Common myeloid progenitor, CD34-positive (primary cell): ENCODE results near the gene LNX2.
A peak's percentile ranks its signal among the peaks of the same experiment; 100 is the strongest.

ENCODE experiments used
- CTCF ChIA-PET: fragments of 350-600 bp; sonication (Branson Sonifier 250); formaldehyde crosslinking; loops from one replicate; lab custom pipeline; 2021; ENCODE audit warnings: antibody characterized with exemption; lab: Charles Lee
- POLR2A ChIA-PET: fragments of 350-600 bp; sonication (Branson Sonifier 250); formaldehyde crosslinking; loops from one replicate; lab custom pipeline; 2021; ENCODE audit warnings: antibody characterized with exemption; lab: Charles Lee
- DNase-seq, 3 donors: peaks; one replicate each; pipeline versions ENCODE4 v3.0.0 to v3.0.0-alpha.2; 2013
- H3K27ac ChIP-seq, 2 experiments: 1 replicate in 1 of 2; 2 replicates in 1 of 2; pipeline ENCODE4 v1.7.0; 2013; ENCODE audit warnings: inconsistent platforms in 2 of 2, low read length in 2 of 2, mild to moderate bottlenecking in 2 of 2, low read depth in 1 of 2, moderate library complexity in 1 of 2; ENCODE audit not compliant: severe bottlenecking in 2 of 2, insufficient read depth in 1 of 2, poor library complexity in 1 of 2
- H3K27me3 ChIP-seq, 5 experiments: replicated peaks in 2 of 5; 1 replicate in 3 of 5; 2 replicates in 2 of 5; pipeline versions ENCODE4 v1.6.1 to v1.7.0; 2013; ENCODE audit warnings: low read length in 4 of 5, mild to moderate bottlenecking in 2 of 5, moderate library complexity in 2 of 5, inconsistent platforms in 1 of 5; ENCODE audit not compliant: insufficient read depth in 5 of 5, control insufficient read depth in 4 of 5
- H3K36me3 ChIP-seq, 4 experiments: 1 replicate in 2 of 4; 2 replicates in 2 of 4; pipeline versions ENCODE4 v1.6.1 to v1.7.0; 2013; ENCODE audit warnings: low read length in 3 of 4, control low read depth in 1 of 4, mild to moderate bottlenecking in 1 of 4; ENCODE audit not compliant: control insufficient read depth in 4 of 4, insufficient read depth in 4 of 4
- H3K4me1 ChIP-seq, 4 experiments: 1 replicate in 3 of 4; 2 replicates in 1 of 4; pipeline versions ENCODE4 v1.6.1 to v1.7.1; 2013; ENCODE audit warnings: low read length in 3 of 4, mild to moderate bottlenecking in 3 of 4, control low read depth in 1 of 4, inconsistent platforms in 1 of 4, moderate library complexity in 1 of 4; ENCODE audit not compliant: control insufficient read depth in 4 of 4, insufficient read depth in 4 of 4; ENCODE audit errors: control extremely low read depth in 1 of 4
- H3K4me3 ChIP-seq, 7 experiments: 1 replicate in 4 of 7; 2 replicates in 3 of 7; pipeline versions ENCODE4 v1.5.1 to v1.7.0; 2013; ENCODE audit warnings: mild to moderate bottlenecking in 7 of 7, low read length in 6 of 7, moderate library complexity in 6 of 7, inconsistent platforms in 2 of 7, low read depth in 2 of 7, control low read depth in 1 of 7; ENCODE audit not compliant: insufficient read depth in 4 of 7, control insufficient read depth in 1 of 7; ENCODE audit errors: extremely low read depth in 1 of 7
- H3K9me3 ChIP-seq, 5 experiments: 1 replicate in 4 of 5; 2 replicates in 1 of 5; pipeline versions ENCODE4 v1.6.1 to v1.7.1; 2013; ENCODE audit warnings: low read length in 4 of 5, mild to moderate bottlenecking in 2 of 5, inconsistent platforms in 1 of 5, low read depth in 1 of 5, moderate library complexity in 1 of 5; ENCODE audit not compliant: control insufficient read depth in 4 of 5, insufficient read depth in 2 of 5; ENCODE audit errors: control extremely low read depth in 1 of 5
- WGBS: methylation state at CpG from one replicate; pipeline ENCODE4 v1.1.5; 2013; ENCODE audit not compliant: insufficient coverage; 5-methylcytosine and 5-hydroxymethylcytosine counted together

Gene LNX2

GRCh38 chr13:27621116-27621365 lies 712 bp upstream of the LNX2 start:
- 0% methylated on average over 4 of the region's 8 CpGs for WGBS
- DNase-seq: no peak
- Histone ChIP-seq H3K27me3 (no peaks in the 10 kb centered on the region), H3K4me1 (peaks cover 15 to 52% (median 32%) of the 10 kb centered on the region in 4 experiments), H3K27ac (peak overlapping the region; percentile 71 to 90), H3K9me3 (no peaks in the 10 kb centered on the region), H3K36me3 (peaks cover 2 to 20% (median 9%) of the 10 kb centered on the region in 4 experiments), H3K4me3 (peak overlapping the region; percentile 52 to 94 (median 88))
- POLR2A ChIA-PET: interaction anchor here (0.6 to 1.0 kb wide), 2 partner anchors 16 to 181 kb away, joined by 4 read pairs; no protein-coding TSS in a partner anchor
- CTCF ChIA-PET: interaction anchor here (1.0 to 2.0 kb wide), 5 partner anchors 9 to 248 kb away, joined by 3 to 5 read pairs (median 4); no protein-coding TSS in a partner anchor

DNA sequence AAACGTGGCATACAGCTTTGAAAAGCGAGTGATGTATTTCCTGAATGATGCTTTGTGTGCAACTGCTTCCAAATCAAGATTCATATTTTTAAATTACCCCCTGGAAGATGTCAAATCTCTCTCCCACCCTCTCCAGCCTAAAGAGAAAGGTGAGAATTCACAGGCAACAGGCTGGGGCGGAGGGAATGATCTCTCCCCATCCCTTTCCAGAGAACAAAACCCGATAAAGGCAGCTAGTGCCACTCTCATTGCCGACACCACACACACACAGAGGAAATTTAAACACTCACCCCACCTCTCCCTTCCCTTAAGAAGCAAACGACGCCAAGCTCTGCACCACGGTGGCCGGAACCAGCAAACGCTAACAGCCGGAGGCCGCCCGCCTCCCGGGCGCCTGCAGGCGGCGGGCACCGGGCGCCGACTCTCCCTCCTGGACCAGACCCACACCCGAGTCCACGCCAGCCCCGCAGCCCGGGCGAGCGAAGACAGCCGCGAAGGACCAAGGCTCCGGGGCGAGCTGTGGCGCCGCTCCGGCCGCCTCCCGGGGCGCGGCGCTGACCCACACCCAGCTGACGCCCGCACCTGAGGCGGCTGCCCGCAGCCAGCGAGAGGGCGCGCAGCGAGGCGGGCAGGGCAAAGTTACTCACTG lies 477 bp downstream of the LNX2 start:
- H3K36me3 ChIP-seq: peaks cover 0 to 18% (median 8%) of the 10 kb centered on the region in 4 experiments
- peaks cover 0 to 4% (median 0%) of the 10 kb centered on the region in 5 experiments for H3K9me3 ChIP-seq
- peak overlapping the region; percentile 38 to 70 for H3K27ac ChIP-seq
- H3K4me1 ChIP-seq: peaks cover 15 to 52% (median 32%) of the 10 kb centered on the region in 4 experiments
- CTCF ChIA-PET: interaction anchor here (0.8 to 2.0 kb wide), 6 partner anchors 14 to 247 kb away, joined by 3 to 5 read pairs (median 3); no protein-coding TSS in a partner anchor
- WGBS: 0% methylated on average over 22 of the region's 47 CpGs
- DNase-seq: peak; percentile 64 to 85 (median 74)
- no peaks in the 10 kb centered on the region for H3K27me3 ChIP-seq
- POLR2A ChIA-PET: interaction anchor here (0.9 to 1.0 kb wide), 3 partner anchors 17 to 93 kb away, joined by 3 to 4 read pairs (median 3); no protein-coding TSS in a partner anchor
- peak overlapping the region; percentile 71 to 99 (median 91) for H3K4me3 ChIP-seq

DNA sequence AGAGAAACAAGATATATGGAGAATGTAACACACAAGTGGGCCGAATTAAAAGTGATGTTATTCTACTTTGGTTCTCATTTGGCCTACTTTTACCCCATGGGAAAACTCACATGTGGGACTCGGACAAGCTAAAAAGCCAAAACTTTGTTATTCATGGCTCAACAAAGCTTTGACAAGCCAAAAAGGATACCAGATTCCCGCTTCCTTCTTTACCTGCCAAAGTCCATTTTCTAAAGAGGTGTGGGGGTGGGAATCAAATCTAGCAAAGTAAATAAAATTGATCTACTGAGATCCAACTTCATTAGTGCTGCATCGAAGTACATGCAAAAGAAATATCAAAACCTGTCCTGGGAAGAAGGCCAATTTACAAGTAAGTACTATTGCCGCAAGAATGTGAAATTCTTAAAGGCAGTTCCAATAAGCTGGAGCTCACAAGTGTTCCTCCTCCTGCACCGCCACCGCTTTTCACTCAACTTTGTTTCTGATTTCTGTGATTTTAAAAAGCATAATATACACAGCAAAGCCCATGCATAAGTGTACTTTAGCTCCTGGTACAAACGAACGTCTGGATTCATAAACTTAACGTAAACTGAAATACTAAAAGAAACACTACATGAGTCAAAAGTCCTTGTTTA lies 1.1 kb downstream of the LNX2 start:
- POLR2A ChIA-PET: interaction anchor here (0.9 to 1.0 kb wide), 2 partner anchors 32 to 94 kb away, joined by 3 read pairs; no protein-coding TSS in a partner anchor
- peaks cover 15 to 52% (median 32%) of the 10 kb centered on the region in 4 experiments for H3K4me1 ChIP-seq
- no peaks in the 10 kb centered on the region for H3K27me3 ChIP-seq
- peaks cover 0 to 15% (median 7%) of the 10 kb centered on the region in 4 experiments for H3K36me3 ChIP-seq
- CTCF ChIA-PET: interaction anchor here (1.0 to 2.0 kb wide), 3 partner anchors 14 to 35 kb away, joined by 3 to 5 read pairs (median 5); no protein-coding TSS in a partner anchor
- 51% methylated on average over 7 of the region's 10 CpGs for WGBS
- peaks cover 0 to 8% (median 0%) of the 10 kb centered on the region in 5 experiments for H3K9me3 ChIP-seq
- no peak for DNase-seq
- H3K4me3 ChIP-seq: peak overlapping the region in 6 of 7 experiments; percentile 71 to 94 (median 90)
- H3K27ac ChIP-seq: peak overlapping the region in 1 of 2 experiments; percentile 70

DNA sequence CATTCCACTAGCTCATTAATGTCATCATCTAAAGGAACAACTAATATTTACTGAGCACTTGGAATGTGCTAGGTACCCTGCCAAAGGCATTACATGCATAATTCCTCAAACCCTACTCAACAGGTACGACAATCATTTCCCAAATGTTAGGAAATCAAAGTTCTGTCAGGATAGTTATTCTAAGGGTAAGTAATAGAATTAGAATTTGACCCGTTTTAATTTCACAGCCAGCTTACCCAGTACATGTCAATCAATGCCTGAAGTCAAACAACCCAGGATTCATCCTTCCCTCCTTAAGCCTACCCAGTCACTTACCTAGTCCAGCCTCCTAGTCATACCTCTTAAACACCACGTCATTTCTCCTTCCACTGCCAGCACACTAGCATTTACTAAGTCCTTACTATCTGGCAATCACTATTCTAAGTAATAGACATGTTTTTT lies 2.4 kb downstream of the LNX2 start:
- ChIA-PET CTCF (interaction anchor here (1.2 kb wide), 1 partner anchor 161 kb away, joined by 3 read pairs; no protein-coding TSS in a partner anchor), POLR2A (no interaction called here)
- Histone ChIP-seq H3K4me3 (no peak overlapping the region), H3K27ac (no peak overlapping the region), H3K36me3 (peaks cover 0 to 2% (median under 1%) of the 10 kb centered on the region in 4 experiments), H3K4me1 (peaks cover 15 to 43% (median 29%) of the 10 kb centered on the region in 4 experiments), H3K27me3 (no peaks in the 10 kb centered on the region), H3K9me3 (peaks cover 0 to 11% (median 0%) of the 10 kb centered on the region in 5 experiments)
- 100% methylated on average over 1 of the region's 3 CpGs for WGBS
- no peak for DNase-seq

DNA sequence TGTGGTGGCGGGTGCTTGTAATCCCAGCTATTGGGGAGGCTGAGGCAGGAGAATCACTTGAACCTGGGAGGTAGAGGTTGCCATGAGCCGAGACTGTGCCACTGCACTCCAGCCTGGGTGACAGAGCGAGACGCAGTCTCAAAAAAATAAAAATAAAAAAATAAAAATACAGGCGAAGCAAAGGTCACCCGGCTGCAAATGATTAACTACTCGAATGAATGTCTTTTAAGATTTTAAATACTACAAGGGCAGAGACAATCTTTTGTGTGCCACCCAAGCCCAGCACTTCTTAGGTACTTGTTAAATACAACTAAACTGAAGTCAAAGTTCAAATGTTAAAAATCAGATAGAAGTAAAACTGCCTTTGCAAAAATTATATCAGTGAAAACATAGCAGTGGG lies 6.7 kb downstream of the LNX2 start:
- H3K27ac ChIP-seq: no peak overlapping the region
- no peaks in the 10 kb centered on the region for H3K36me3 ChIP-seq
- H3K4me1 ChIP-seq: peaks cover 0 to 17% (median 6%) of the 10 kb centered on the region in 4 experiments
- H3K9me3 ChIP-seq: peaks cover 0 to 11% (median 0%) of the 10 kb centered on the region in 5 experiments
- WGBS: no CpG with 5 or more reads among the region's 7 CpGs
- CTCF ChIA-PET: no interaction called here
- H3K27me3 ChIP-seq: no peaks in the 10 kb centered on the region
- DNase-seq: no peak
- H3K4me3 ChIP-seq: no peak overlapping the region
- POLR2A ChIA-PET: no interaction called here

DNA sequence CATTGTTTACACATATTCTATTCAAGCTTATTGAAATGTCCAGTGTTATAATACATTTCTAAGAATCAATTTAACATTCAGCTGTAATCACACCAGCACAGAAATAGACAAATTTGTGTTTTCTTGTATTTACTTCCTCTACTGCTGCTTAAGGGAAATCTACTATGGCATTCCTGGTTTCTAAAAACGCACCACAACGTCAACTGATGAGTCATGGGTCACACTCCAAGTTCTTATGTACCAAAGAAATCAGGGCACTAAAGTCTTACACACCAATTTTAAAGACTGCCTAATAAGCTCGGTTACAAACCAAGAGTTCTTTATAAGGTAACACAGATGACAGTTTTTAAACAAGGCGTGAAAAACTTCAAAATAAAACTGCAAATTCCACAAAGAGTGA lies 13.2 kb downstream of the LNX2 start:
- peaks cover 0 to 27% (median 10%) of the 10 kb centered on the region in 4 experiments for H3K4me1 ChIP-seq
- no peak overlapping the region for H3K4me3 ChIP-seq
- 86% methylated on average over 1 of the region's 4 CpGs for WGBS
- CTCF ChIA-PET: interaction anchor here (0.9 to 2.0 kb wide), 3 partner anchors 20 to 233 kb away, joined by 3 to 4 read pairs (median 4); no protein-coding TSS in a partner anchor
- no peak overlapping the region for H3K27ac ChIP-seq
- no peaks in the 10 kb centered on the region for H3K9me3 ChIP-seq
- peak in 2 of 3 donors; percentile 26 to 44 for DNase-seq
- H3K27me3 ChIP-seq: no peaks in the 10 kb centered on the region
- POLR2A ChIA-PET: no interaction called here
- H3K36me3 ChIP-seq: no peaks in the 10 kb centered on the region
